ENCODE results near the gene PRKAR1B.

Gene PRKAR1B

DNA sequence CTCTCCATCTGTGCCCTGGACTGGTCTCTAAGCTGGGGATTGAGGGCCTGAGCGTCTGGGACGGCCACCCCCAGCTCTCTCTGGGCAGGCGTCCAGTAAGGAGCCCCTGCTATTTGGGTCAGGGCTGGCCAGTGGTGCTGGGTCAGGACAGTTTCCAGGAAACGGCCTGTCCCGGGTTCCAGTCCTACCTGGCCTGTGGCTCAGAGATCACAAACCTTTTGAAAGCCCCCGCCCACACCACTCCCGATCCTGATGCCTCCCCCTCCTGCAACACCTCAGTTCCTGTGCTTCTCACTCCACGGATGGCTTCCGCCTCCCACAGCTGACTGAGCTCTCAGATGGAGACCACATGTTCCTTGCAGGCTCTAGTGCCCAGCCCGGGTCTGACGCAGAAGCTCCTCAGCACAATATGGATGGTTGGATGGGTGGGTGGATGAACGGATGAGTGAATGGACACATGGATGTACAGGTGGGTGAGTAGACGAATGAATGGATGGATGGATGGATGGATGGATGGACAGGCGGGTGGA lies 115.7 kb downstream of the PRKAR1B start:
- TF ChIP-seq, protein P1, sequence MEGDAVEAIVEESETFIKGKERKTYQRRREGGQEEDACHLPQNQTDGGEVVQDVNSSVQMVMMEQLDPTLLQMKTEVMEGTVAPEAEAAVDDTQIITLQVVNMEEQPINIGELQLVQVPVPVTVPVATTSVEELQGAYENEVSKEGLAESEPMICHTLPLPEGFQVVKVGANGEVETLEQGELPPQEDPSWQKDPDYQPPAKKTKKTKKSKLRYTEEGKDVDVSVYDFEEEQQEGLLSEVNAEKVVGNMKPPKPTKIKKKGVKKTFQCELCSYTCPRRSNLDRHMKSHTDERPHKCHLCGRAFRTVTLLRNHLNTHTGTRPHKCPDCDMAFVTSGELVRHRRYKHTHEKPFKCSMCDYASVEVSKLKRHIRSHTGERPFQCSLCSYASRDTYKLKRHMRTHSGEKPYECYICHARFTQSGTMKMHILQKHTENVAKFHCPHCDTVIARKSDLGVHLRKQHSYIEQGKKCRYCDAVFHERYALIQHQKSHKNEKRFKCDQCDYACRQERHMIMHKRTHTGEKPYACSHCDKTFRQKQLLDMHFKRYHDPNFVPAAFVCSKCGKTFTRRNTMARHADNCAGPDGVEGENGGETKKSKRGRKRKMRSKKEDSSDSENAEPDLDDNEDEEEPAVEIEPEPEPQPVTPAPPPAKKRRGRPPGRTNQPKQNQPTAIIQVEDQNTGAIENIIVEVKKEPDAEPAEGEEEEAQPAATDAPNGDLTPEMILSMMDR (IDR thresholded peaks at IDR 0.05): no peak
- Histone ChIP-seq H3K4me3 (no peak overlapping the region), H3K27ac (peak overlapping the region; percentile 50 to 83)
- no peak for DNase-seq (ENCODE audit: low spot score)

DNA sequence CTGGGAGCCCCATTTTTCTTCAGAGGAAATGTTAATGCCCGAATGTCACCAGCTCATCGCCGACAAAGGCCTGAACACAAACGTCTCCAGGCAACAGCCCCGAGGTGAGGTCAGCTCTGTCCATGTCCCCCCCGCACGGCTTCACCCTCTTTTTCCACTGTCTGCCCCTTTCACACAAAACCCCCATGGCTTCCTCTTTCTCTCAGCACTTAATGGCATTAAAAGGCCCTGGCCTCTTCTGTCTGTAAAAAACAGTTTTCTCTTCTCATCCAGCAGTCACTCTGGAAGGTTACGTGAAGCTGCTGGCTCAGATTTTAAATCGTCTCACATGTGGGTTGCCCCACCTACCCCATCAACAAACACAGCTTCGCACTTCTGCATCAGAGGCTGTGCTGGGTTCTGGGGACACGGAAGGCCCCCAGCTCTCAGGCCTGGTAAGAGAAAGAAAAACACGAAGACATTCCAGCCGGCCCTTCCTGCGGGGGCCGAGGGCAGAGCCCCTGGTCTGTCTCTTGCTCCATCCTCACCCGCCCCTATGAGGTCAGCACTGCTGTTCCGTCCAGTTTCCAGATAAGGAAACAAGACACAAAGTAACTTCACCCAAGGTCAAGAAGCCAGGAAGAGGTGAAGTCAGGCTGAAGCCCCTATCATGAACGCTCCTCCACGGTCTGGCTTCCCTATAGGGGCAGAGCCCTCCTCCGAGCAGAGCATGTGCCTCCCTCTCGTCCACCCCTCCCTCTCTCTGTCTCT lies 116.4 kb downstream of the PRKAR1B start:
- DNase-seq (ENCODE audit: low spot score): peak; percentile 88
- TF ChIP-seq, protein P1 (IDR thresholded peaks at IDR 0.05): no peak
- no peak overlapping the region for H3K4me3 ChIP-seq
- H3K27ac ChIP-seq: peak overlapping the region; percentile 50 to 83

DNA sequence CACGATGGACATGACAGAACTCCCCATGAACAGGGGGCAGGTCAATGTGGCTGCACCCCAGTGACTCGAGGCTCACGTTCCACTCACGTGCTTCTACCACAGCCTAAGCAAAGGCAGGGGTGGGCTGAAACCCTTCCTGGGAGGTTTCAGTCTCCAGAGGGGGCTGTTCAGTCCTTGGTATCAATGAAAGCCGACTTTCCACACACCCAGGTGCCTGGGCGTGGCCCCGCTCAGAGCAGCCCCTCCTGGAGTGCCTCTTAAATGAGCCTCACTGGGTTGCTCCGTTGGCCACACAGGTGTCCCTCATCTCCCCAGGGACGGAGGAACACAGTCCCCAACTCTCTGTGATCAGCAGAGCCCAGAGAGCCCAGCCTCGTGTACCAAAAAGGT lies 116.9 kb downstream of the PRKAR1B start:
- DNase-seq (ENCODE audit: low spot score): peak; percentile 73
- Histone ChIP-seq H3K4me3 (no peak overlapping the region), H3K27ac (peak overlapping the region; percentile 50 to 83)
- TF ChIP-seq, protein P1 (IDR thresholded peaks at IDR 0.05): no peak

DNA sequence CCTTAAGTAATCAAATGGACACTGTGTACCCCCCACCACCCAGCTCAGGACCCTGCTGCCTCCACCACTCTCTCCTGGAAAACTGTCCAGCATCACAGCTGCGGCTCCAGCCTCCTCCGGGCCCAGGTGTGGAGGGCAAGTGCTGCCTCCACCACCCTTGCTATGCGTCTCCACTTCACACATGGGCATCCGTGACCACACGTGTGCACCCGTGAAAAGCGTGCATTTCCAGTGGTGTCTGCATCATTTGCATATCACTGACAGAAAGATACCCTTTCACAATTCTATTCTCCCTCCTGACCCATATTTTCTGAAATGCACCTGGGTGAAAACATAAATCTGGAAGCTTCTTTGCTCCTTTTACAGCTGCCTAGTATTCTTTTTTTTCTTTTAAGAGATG lies 117.7 kb downstream of the PRKAR1B start:
- no peak overlapping the region for H3K4me3 ChIP-seq
- DNase-seq (ENCODE audit: low spot score): peak; percentile 57
- H3K27ac ChIP-seq: peak overlapping the region in 1 of 2 donors; percentile 75
- TF ChIP-seq, protein P1 (IDR thresholded peaks at IDR 0.05): no peak

DNA sequence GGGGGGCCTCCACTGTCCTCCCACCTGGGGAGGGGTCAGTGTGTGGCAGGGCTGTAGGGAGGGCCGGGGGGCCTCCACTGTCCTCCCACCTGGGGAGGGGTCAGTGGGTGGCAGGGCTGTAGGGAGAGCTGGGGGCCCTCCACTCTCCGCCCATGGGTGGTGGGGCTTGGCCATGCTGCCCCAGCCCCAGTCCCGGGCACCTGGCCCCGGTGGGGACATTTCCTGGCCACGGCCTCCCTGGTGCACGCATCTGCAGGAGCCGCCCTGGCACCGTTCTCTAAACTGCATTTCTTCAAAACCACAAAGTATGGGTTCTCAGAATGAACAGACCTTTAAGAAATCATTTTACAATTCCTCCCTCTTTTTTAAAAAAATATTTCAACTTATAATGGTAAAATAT lies 118.1 kb downstream of the PRKAR1B start:
- H3K27ac ChIP-seq: peak overlapping the region; percentile 58 to 75
- H3K4me3 ChIP-seq: no peak overlapping the region
- DNase-seq (ENCODE audit: low spot score): peak; percentile 52
- TF ChIP-seq, protein P1 (IDR thresholded peaks at IDR 0.05): no peak

DNA sequence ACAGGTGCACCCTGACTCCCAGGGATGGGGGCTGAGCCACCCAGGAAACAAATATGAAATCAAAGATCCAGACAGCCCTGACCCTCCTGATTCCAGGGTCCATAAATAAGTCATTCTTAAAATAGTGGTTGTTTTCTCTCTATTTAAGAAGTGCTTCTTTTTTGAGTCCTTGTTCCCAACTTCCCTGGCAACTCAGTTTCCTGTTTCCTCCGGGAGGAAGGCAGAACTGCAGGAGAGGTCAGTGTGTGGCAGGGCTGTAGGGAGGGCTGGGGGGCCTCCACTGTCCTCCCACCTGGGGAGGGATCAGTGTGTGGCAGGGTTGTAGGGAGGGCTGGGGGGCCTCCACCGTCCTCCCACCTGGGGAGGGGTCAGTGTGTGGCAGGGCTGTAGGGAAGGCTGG lies 118.7 kb downstream of the PRKAR1B start:
- peak overlapping the region; percentile 28 to 82 for H3K27ac ChIP-seq
- no peak overlapping the region for H3K4me3 ChIP-seq
- peak; percentile 41 for DNase-seq (ENCODE audit: low spot score)
- TF ChIP-seq, protein P1 (IDR thresholded peaks at IDR 0.05): no peak

DNA sequence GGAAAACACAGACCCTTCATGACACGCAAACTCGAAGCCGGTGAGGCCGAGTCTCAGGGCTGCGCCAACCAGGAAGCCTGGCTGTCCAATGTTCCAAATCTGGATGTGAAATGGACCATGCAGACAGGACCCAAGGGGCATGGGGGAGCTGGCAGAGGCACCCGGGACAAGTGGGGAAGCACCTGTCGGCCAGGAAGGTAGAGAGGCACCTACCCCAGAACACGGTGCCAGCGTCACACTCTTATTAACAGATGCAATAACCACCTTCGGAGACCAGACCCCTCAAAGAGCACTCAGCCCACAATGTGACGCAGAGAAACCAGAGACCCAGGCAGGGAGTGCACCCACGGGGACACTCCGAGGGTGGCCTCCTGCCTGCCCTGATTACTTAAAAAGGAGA lies 119.1 kb downstream of the PRKAR1B start:
- TF ChIP-seq, protein P1 (IDR thresholded peaks at IDR 0.05): no peak
- H3K4me3 ChIP-seq: no peak overlapping the region
- peak overlapping the region; percentile 28 to 82 for H3K27ac ChIP-seq
- peak; percentile 67 for DNase-seq (ENCODE audit: low spot score)
